Measurements from ENCODE around the gene GABARAPL1. TPM values are rescaled to one million over a fixed set of nuclear protein-coding genes. Genes with fewer than 3 reads are reported as not detected.

The GABARAPL1 gene
- total RNA-seq, 1 donor from 2014 or later: 92.9 TPM

Other genes with a start within 250 kb of the GABARAPL1 start
- gene CLEC12A, start 241.5 kb upstream of the GABARAPL1 start, total RNA-seq: 0.38 TPM
- 10.7 TPM for gene CLEC1B, start 213.8 kb upstream of the GABARAPL1 start, total RNA-seq
- not detected for gene CLEC12B, start 202.2 kb upstream of the GABARAPL1 start, total RNA-seq
- not detected for gene CLEC9A, start 182.2 kb upstream of the GABARAPL1 start, total RNA-seq
- 0.70 TPM for gene CLEC1A, start 113.9 kb upstream of the GABARAPL1 start, total RNA-seq
- gene CLEC7A, start 82.7 kb upstream of the GABARAPL1 start, total RNA-seq: 1.2 TPM
- 0.50 TPM for gene OLR1, start 40.7 kb upstream of the GABARAPL1 start, total RNA-seq
- not detected for gene TMEM52B, start 33.8 kb upstream of the GABARAPL1 start, total RNA-seq
- 0.53 TPM for gene KLRD1, start 95.0 kb downstream of the GABARAPL1 start, total RNA-seq
- 0.55 TPM for gene KLRK1, start 177.2 kb downstream of the GABARAPL1 start, total RNA-seq
- not detected for gene KLRC4, start 196.9 kb downstream of the GABARAPL1 start, total RNA-seq
- not detected for gene KLRC3, start 207.7 kb downstream of the GABARAPL1 start, total RNA-seq
- not detected for gene KLRC2, start 223.1 kb downstream of the GABARAPL1 start, total RNA-seq
- not detected for gene KLRC1, start 240.5 kb downstream of the GABARAPL1 start, total RNA-seq

Measured in left lobe of liver (tissue), 1 donor.